Measurements from ENCODE around the gene SNX9.

DNA sequence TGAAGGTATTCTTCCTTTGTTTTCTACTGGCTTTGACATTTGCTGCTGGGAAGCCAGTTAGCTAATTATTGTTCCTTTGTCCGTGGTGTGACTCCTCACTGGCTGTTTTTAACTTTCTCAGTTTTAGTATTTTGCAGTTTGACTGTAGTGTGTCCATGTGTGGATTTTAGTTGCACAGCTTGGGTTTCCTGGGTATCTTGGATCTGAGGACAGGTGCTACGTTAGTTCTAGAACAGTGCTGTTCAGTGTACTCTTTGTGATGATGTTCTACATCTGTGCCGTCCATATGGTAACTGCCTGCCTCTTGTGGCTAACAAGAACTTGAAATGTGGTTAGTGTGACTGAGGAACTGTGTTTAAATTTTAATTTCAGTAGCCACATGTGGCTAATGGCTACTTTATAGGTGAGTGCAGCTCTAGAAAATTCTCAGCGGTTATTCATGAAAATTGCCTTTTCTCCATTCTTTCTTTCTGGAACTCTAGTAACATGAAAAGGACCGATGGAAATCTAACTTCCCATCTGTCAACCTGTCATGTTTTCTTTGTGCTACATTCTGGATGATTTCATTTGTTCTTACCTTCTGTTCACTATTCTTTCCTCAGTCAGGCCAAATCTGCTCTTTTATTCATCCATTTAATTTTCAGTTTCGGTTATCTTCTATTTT is 7.4 kb downstream of the SNX9 start:
- TF ChIP-seq RAD21 (IDR thresholded peaks at IDR 0.05; ENCODE audit: low read depth) (no peak), EGR1 (IDR thresholded peaks at IDR 0.05) (no peak), EP300 (IDR thresholded peaks at IDR 0.05; ENCODE audit: borderline replicate concordance) (no peak), ZBTB7A (IDR thresholded peaks at IDR 0.05; ENCODE audit: low read depth) (no peak), TCF12 (IDR thresholded peaks at IDR 0.05; ENCODE audit: low read depth) (no peak), CEBPB (IDR thresholded peaks at IDR 0.05) (no peak), TEAD4 (IDR thresholded peaks at IDR 0.05) (no peak), TAF1 (IDR thresholded peaks at IDR 0.05; ENCODE audit: low read depth) (no peak), CREB1 (IDR thresholded peaks at IDR 0.05; ENCODE audit: low read depth) (no peak), YY1 (IDR thresholded peaks at IDR 0.05; ENCODE audit: low read depth) (no peak), NFIC (IDR thresholded peaks at IDR 0.05) (no peak)
- TF ChIP-seq, protein P1, sequence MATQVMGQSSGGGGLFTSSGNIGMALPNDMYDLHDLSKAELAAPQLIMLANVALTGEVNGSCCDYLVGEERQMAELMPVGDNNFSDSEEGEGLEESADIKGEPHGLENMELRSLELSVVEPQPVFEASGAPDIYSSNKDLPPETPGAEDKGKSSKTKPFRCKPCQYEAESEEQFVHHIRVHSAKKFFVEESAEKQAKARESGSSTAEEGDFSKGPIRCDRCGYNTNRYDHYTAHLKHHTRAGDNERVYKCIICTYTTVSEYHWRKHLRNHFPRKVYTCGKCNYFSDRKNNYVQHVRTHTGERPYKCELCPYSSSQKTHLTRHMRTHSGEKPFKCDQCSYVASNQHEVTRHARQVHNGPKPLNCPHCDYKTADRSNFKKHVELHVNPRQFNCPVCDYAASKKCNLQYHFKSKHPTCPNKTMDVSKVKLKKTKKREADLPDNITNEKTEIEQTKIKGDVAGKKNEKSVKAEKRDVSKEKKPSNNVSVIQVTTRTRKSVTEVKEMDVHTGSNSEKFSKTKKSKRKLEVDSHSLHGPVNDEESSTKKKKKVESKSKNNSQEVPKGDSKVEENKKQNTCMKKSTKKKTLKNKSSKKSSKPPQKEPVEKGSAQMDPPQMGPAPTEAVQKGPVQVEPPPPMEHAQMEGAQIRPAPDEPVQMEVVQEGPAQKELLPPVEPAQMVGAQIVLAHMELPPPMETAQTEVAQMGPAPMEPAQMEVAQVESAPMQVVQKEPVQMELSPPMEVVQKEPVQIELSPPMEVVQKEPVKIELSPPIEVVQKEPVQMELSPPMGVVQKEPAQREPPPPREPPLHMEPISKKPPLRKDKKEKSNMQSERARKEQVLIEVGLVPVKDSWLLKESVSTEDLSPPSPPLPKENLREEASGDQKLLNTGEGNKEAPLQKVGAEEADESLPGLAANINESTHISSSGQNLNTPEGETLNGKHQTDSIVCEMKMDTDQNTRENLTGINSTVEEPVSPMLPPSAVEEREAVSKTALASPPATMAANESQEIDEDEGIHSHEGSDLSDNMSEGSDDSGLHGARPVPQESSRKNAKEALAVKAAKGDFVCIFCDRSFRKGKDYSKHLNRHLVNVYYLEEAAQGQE (IDR thresholded peaks at IDR 0.05; ENCODE audit: low read depth): no peak
- TF ChIP-seq, protein P2, sequence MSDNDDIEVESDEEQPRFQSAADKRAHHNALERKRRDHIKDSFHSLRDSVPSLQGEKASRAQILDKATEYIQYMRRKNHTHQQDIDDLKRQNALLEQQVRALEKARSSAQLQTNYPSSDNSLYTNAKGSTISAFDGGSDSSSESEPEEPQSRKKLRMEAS (IDR thresholded peaks at IDR 0.05): no peak
- TF ChIP-seq, protein P3, sequence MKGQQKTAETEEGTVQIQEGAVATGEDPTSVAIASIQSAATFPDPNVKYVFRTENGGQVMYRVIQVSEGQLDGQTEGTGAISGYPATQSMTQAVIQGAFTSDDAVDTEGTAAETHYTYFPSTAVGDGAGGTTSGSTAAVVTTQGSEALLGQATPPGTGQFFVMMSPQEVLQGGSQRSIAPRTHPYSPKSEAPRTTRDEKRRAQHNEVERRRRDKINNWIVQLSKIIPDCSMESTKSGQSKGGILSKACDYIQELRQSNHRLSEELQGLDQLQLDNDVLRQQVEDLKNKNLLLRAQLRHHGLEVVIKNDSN (IDR thresholded peaks at IDR 0.05): no peak

Data from Ishikawa (cell line).